Bronchial epithelial cell (primary cell): ENCODE data around the gene SSC5D. TPM values are rescaled to one million over a fixed set of nuclear protein-coding genes. Genes with fewer than 3 reads are reported as not detected.
A peak's percentile ranks its signal among the peaks of the same experiment; 100 is the strongest.

Experiments used
- DNase-seq: peaks from one replicate; pipeline ENCODE4 v3.0.0-alpha.2; 2010; ENCODE audit warnings: low read depth
- FAIRE-seq: peaks from 2 replicates; lab custom pipeline; 2011; peaks lifted over from hg19 to GRCh38; lab: Jason Lieb, UNC
- H3K27me3 ChIP-seq: 2 replicates; pipeline ENCODE4 v1.5.1; 2011; ENCODE audit warnings: low read length; ENCODE audit not compliant: control insufficient read depth, insufficient read depth
- H3K36me3 ChIP-seq: 2 replicates; pipeline ENCODE4 v1.5.1; 2011; ENCODE audit warnings: low read length; ENCODE audit not compliant: control insufficient read depth, insufficient read depth
- H3K4me3 ChIP-seq: 2 replicates; pipeline ENCODE4 v1.5.1; 2011; ENCODE audit warnings: mild to moderate bottlenecking, low read depth, low read length, control low read depth
- total RNA-seq: library from RNA; depleted of rRNA; stranded (reverse); fragments of >200 nt; gene quantifications from 2 replicates; pipeline ENCODE4 v1.2.1, GENCODE V29; 2014
- TF ChIP-seq, protein P1 (sequence below): IDR thresholded peaks from 2 replicates; pipeline ENCODE4 v1.5.1; 2011; ENCODE audit warnings: mild to moderate bottlenecking, moderate library complexity, low read length, control low read depth, inconsistent platforms; ENCODE audit not compliant: insufficient read depth, severe bottlenecking

SSC5D gene
- total RNA-seq, 1 donor from 2014 or later, result under 0.01 TPM

DNA sequence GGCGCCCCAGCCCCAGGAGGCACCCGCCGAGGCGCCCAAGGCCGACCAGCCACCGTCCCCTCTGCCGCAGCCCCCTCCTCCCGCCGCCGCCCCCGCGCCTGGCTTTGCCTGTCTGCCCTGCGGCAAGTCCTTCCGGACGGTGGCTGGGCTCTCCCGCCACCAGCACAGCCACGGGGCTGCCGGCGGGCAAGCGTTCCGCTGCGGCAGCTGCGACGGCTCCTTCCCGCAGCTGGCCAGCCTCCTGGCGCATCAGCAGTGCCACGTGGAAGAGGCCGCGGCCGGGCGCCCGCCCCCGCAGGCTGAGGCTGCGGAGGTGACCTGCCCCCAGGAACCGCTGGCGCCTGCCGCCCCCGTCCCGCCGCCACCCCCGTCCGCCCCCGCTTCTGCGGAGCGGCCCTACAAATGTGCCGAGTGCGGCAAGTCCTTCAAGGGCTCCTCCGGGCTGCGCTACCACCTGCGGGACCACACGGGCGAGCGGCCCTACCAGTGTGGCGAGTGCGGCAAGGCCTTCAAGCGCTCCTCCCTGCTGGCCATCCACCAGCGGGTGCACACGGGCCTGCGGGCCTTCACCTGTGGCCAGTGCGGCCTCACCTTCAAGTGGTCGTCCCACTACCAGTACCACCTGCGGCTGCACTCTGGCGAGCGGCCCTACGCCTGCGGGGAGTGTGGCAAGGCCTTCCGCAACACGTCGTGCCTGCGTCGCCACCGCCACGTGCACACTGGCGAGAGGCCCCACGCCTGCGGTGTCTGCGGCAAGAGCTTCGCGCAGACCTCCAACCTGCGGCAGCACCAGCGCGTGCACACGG, 5.9 kb upstream of the SSC5D start:
- Histone ChIP-seq H3K27me3 (no peaks in the 10 kb centered on the region), H3K36me3 (peaks cover 6% of the 10 kb centered on the region), H3K4me3 (no peak overlapping the region)
- TF ChIP-seq, protein P1, sequence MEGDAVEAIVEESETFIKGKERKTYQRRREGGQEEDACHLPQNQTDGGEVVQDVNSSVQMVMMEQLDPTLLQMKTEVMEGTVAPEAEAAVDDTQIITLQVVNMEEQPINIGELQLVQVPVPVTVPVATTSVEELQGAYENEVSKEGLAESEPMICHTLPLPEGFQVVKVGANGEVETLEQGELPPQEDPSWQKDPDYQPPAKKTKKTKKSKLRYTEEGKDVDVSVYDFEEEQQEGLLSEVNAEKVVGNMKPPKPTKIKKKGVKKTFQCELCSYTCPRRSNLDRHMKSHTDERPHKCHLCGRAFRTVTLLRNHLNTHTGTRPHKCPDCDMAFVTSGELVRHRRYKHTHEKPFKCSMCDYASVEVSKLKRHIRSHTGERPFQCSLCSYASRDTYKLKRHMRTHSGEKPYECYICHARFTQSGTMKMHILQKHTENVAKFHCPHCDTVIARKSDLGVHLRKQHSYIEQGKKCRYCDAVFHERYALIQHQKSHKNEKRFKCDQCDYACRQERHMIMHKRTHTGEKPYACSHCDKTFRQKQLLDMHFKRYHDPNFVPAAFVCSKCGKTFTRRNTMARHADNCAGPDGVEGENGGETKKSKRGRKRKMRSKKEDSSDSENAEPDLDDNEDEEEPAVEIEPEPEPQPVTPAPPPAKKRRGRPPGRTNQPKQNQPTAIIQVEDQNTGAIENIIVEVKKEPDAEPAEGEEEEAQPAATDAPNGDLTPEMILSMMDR, result no peak
- DNase-seq (no peak), FAIRE-seq (no peak)

DNA sequence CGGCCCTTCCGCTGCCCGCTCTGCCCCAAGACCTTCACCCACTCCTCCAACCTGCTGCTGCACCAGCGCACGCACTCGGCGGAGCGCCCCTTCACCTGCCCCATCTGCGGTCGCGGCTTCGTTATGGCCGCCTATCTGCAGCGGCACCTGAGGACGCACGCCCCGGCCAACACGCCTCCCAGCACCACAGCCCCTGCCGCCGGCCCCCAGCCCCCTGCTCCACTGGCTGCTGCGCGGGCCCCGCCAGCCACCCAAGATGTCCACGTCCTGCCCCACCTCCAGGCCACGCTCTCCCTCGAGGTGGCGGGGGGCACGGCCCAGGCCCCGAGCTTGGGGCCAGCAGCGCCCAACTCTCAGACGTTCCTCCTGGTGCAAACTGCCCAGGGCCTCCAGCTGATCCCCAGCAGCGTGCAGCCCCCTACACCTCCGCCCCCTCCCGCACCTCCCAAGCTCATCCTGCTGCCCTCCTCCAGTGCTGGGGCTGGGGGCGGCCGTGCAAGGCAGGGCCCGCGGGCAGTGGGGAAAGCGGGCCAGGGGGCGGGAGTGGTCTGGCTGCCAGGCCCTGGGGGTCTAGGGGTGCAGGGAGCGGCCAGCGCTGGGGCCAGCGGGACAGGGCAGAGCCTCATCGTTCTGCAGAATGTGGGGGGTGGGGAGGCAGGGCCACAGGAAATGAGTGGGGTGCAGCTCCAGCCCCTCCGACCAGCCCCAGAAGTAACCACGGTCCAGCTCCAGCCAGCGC, 5.1 kb upstream of the SSC5D start:
- FAIRE-seq (no peak), DNase-seq (no peak)
- TF ChIP-seq, protein P1, result no peak
- Histone ChIP-seq H3K36me3 (peaks cover 6% of the 10 kb centered on the region), H3K27me3 (no peaks in the 10 kb centered on the region), H3K4me3 (no peak overlapping the region)

DNA sequence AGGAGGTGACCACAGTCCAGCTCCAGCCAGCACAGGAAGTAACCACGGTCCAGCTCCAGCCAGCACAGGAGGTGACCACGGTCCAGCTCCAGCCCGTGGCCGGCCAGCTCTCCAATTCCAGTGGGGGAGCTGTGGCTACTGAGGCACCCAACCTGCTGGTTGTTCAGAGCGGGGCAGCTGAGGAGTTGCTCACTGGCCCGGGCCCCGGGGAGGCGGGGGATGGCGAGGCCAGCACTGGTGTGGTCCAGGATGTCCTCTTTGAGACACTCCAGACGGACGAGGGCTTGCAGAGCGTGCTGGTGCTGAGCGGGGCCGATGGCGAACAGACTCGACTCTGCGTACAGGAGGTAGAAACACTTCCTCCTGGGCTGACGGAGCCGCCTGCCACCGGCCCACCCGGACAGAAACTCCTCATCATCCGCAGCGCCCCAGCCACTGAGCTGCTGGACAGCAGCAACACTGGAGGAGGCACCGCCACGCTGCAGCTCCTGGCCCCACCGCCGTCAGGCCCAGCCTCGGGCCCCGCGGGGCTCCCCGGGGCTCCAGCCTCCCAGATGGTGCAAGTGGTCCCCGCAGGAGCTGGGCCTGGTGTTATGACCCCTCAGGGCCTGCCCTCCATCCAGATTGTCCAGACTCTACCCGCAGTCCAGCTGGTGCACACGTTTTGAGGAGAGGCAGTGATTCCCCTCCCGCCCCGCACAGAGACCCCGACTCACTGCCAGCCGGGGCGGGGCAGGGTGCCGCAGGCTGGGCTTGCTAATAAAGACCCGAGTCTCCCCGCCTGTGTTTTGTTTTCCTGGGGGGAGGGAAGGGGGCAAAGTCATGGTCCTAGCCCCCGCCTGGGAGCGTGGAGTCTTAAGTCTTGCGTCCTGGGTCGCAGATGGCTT, 4.3 kb upstream of the SSC5D start:
- DNase-seq (no peak), FAIRE-seq (no peak)
- peak overlapping the region; percentile 75 for H3K4me3 ChIP-seq
- peaks cover 6% of the 10 kb centered on the region for H3K36me3 ChIP-seq
- no peaks in the 10 kb centered on the region for H3K27me3 ChIP-seq
- TF ChIP-seq, protein P1, result no peak

DNA sequence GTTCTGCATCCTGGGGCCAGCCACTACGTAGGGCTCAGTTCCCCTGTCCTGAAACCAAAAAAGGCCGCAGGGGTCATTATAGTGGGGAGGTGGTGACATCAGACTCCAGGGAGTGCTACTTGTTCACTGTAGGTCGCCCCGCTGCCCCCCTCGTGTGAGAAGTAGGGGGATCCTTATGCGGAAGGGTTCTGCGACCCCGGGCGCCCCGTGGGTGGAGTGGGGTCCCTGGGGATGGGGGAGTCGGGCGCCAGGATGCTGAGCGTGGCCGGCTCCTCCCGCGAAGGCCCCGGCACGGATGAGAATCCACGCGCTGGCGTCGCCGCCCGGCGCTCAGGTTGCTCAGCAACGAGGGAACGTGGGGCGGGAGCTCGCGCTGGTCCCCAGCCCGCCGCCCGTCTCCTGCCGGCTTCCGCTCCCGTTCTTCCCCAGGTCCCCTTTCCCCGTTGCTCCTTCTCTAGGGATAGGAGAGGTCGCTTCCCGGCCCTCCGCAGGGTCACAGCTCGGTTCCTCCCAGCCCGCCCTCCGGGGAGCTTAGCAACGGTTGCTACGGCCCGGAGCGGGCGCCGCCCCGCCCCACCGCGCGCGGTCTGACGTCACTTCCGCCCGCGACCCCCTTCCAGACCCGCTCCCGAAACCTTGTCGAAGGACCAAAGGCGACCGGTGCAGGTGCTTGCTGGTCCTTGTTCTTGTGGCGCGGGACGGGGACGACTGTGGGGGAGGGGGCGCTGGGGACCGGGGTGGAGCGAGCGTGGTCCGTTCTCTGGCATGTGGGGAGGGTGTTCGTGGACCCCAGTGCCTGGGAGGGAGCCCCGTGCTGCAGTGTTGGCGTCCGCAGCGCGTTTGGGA, 3.4 kb upstream of the SSC5D start, which contains the start of gene NAT14:
Gene NAT14, plus strand, starts transcription at position 596 of the 846 bp plus-strand sequence. CDS start 521 bp downstream, outside the sequence.
- TF ChIP-seq, protein P1, result no peak
- DNase-seq, result no peak
- H3K36me3 ChIP-seq, result peaks cover 6% of the 10 kb centered on the region
- H3K4me3 ChIP-seq, result peak within 1 kb of the TSS; percentile 75
- no peak for FAIRE-seq
- peaks cover 2% of the 10 kb centered on the region for H3K27me3 ChIP-seq
